CD4-positive, alpha-beta T cell treated with Interleukin-15 for 1 hour (primary cell): ENCODE results near the gene COPE.
"Not testable (repeated sequence)": the region's sequence is repeated elsewhere in the genome, so short reads cannot be mapped to it uniquely, and the experiment has no call there.

ENCODE experiments used
- DNase-seq: peaks from one replicate; pipeline ENCODE4 v3.0.0-alpha.2; 2020

COPE gene

DNA sequence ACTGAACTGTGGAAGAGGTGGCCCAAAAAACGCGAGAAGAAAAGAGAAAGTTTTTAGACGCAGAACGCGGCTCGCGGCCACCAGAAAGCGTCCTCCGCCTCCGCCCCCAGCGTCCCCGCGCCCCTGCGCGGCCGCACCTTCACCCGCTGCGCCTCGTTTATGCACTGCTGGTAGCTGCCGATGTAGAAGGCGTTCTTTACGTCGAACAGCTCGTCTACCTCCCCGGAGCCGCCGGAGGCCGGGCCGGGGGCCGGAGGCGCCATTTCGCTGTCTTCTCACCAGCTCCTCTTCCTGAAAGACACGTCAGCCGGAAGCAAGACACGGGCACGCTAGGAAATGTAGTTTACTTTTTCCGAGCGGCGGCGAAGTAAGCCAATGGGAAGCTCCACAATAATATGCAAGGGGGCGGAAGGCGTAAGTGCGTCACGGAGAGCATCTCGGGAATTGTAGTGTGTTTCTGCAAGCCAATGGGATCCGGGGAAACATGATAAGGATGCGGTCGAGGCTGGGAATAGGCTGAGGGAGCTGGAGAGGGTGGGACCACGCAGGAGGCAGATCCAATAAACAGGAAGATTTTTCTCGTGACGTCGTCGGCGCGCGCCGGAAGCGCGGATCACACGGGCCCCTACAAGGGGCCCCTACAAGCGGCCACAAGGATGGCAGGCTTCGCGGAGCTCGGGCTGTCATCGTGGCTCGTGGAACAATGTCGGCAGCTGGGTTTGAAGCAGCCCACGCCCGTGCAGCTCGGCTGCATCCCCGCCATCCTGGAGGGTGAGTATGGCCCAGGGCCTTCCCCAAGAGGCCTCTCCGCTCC lies at the start of gene COPE, which contains the start of gene DDX49:
TSS of gene COPE (minus strand) at position 302 of the 814 bp plus-strand sequence. CDS start at position 263, 39 bp downstream.
TSS of gene DDX49 (plus strand) at position 630 of the 814 bp plus-strand sequence. CDS start at position 657, 27 bp downstream.
- peak; percentile 99 for DNase-seq

DNA sequence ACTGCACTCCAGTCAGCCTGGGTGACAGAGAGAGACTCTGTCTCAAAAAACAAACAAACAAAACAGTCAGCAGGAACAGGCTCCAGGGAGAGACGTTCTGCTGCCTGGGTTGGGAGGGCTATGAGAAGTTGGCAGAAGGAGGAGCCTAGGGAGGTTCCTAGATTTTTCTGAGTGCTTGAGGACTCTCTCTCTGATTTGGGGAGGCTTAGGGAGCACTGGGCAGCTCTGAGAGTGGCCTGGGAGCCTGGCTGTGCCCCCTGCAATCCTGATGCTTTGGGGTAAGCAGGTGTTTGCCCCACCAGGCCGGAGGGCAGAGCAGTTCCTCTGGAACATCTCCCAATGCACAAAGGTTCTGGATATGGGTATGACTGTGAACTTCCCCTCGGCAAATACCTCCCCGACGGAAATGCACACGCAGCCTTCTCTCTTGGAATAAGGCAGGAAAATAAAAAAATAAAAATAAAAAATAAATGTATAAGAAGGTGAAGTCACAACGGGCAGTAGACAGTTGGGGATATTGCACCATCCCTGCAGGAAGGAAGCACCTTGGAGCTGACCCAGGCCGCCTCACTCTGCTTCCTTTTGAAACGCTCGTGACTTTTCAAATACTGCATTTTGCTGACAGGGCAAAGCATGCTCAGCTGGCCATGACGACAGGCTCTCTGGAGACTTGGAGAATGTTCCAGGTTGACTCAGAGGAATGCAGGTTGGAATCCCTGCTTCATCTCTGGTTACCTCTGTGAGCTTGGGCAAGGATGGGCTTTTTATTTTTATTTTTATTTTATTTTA lies 48.4 kb upstream of the COPE start:
- peak; percentile 52 for DNase-seq

DNA sequence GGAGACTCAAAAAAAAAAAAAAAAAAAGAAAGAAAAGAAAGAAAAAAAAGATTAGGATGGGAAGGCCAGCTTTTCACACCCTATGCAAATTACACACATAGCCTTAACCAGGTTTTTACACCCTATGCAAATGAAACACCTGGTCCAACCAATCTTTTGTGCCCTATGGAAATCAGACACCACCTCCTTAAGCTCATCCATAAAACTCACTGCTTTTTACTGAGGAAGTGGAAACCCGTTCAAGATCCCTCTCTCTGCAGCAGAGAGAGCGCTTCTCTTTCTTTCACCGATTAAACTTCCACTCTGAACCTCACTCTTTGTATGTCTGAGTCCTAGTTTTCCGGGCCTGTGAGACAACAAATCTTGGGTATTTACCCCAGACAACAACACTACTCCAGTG lies 47.1 kb upstream of the COPE start:
- DNase-seq: no peak

DNA sequence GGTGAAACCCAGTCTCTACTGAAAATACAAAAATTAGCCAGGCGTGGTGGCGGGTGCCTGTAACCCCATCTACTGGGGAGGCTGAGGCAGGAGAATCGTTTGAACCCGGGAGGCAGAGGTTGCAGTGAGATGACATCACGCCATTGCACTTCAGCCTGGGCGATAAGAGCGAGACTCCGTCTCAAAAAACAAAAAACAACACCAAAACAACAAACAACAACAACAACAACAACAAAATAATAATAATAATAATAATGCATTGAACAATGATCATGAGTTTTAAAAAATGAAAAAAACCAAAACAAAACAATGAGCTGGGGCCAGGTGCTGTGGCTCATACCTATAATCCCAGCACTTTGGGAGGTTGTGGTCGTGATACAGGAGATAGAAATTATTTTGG lies 44.9 kb upstream of the COPE start:
- no peak for DNase-seq

DNA sequence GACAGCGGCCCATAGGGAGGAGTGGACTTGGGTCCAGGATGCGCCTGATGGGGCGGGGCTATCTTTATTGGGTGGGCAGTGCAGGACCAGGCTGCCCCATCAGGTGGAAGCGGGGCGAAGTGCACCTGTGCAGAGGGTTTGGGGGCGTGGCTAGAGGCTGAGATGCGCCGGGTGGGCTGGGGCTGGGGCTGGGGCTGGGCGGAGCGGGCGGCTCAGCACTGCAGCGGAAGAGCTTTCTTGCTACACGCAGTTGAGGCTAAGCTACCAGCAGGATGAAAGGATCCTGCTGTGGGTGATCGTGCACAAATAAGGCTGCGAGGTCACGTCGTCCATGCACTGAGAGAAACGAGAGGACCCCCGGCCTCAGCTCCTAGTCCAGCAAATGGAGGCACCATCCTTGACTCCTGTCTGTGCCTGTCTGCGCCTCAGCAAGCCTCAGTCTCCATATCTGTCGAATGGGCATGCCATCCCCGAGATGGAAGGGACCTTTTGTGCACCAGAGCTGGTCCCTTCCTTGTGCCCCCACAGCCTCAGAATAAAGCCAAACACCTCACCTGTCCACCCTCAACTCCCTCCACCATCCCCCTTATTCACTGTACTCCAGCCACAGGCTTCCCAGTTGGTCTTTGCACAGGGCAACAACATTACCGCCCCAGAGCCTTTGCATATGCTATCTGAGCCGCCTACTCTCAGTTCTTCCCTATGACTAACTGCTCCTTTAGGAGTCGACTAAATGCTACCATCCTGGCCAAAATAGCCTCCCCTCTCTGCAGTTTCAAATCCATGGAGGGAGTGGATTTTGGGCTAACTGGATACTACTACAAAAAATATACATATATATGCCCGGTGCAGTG lies 42.8 kb upstream of the COPE start:
- no peak for DNase-seq

DNA sequence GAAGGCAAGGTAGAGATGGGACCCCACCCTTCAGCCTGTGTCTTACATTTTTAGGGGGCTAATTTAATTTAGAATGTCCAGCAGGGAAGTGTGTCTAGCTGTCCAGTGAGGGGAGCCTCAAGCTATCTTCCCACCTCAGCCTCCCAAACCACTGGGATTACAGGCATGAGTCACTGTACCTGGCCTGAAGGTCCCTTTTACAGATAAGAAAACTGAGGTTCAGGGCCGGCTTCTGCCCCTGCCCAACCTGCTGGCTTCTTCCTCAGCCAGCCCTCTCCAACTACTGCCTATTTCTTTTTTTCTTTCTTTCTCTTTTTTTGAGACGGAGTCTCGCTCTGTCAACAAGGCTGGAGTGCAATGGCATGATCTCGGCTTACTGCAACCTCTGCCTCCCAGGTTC lies 41.2 kb upstream of the COPE start:
- DNase-seq: no peak

DNA sequence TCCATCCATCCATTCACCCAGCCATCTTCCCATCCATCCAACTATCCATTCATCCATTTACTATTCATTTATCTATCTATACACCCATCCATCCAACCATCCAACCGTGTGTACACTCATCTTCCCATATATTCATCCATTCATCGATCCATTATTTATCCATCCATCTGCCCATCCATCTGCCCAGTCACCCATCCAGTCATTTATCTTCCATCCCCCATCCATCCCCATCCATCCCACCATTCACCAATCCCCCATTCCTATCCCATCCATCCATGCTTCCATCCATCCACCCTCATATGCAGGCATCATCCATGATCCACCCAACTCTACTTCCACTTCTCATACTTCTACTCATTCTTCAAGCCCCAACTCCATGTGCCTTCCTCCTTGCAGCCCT lies 35.9 kb upstream of the COPE start:
- DNase-seq: no peak

DNA sequence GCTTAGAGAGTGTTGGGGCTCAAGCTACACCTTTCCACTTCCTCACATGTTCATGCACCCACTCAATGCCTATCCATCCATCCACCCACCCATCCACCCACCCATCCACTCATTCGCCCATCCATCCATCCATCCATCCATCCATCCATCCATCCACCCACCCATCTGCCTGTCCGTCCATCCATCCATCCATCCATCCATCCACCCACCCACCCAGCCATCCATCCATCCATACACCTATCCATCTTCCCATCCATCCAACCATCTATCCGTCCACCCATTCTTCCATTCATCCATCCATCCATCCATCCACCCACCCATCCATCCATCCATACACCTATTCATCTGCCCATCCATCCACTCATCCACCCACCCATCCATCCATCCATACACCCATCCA lies 34.9 kb upstream of the COPE start:
- DNase-seq: no peak

DNA sequence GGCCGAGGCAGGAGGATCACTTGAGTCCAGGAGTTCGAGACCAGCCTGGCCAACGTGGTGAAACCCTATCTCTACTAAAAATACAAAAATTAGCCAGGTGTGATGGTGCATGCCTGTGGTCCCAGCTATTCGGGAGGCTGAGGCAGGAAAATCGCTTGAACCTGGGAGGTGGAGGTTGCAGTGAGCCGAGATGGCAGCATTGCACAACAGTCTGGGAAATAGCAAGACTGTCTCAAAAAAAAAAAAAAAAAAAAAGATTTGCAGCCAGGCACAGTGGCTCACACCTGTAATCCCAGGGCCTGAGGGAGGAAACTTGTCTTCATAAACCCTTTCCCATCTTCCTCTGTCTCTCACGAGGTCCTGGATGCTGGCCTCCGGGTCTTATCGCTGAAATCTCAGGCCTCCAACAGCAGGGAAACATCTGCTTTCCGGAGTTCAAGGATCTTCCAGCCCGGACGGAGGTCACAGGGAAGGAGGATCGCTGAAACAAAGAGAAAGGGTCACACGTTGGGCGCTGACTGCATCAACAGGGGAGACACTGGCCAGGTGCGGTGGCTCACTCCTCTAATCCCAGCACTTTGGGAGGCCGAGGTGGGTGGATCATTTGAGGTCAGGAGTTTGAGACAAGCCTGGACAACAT lies 33.3 kb upstream of the COPE start:
- not testable (repeated sequence) for DNase-seq

DNA sequence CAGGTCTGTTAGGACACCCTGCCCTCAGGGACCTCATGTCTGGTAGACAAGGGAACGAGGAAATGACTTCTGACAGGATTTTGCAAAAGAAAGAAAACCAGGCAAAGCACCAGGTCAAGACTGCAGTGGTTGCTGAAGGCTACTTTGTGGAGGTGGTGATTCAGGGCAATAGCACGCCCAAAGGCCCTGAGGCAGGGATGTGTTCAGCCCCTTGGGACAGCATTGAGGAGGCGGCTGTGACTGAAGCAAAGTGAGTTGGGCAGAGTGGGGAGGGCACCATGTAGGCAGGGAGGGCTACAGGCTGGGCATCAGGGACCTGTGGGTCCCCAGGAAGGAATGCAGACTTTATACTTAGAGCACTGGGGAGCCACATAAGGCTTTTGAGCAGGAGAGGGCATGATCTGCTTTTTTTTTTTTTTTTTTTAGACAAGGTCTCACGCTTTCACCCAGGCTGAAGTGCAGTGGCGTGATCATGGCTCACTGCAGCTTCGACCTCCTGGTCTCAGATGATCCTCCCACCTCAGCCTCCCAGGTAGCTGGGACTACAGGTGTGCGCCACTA lies 32.6 kb upstream of the COPE start:
- no peak for DNase-seq

DNA sequence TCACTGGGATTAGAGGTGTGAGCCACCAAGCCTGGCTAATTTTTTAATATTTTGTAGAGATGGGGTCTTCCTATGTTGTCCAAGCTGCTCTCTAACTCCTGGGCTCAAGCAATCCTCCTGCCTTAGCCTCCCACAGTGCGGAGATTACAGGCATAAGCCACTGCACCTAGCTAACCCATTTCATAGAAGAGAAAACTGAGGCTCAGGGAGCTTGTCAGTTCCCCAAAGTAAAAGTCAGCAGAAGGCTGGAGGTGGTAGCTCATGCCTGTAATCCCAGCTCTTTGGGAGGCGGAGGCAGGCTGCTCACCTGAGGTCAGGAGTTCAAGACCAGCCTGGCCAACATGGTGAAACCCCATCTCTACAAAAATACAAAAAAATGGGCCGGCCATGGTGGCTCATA lies 30.7 kb upstream of the COPE start:
- DNase-seq: no peak

DNA sequence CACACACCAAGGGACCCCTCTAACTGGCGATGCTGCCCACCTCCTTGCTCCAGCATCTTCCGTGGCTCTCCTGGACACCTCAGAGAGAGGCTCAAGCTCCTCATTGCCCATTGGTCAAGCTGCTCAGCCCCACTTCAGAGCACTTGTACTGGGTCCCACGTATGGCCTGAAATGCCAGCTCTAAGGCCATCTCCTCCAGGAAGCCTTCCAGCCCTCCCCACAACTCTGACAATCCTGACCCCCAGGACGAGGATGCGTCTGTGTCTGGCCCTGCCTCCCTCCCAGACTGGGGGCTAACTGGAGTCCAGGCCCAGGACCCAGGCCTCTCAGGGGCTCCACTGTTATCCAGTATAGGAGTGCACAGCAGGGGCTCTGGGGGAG lies 29.8 kb upstream of the COPE start:
- no peak for DNase-seq

DNA sequence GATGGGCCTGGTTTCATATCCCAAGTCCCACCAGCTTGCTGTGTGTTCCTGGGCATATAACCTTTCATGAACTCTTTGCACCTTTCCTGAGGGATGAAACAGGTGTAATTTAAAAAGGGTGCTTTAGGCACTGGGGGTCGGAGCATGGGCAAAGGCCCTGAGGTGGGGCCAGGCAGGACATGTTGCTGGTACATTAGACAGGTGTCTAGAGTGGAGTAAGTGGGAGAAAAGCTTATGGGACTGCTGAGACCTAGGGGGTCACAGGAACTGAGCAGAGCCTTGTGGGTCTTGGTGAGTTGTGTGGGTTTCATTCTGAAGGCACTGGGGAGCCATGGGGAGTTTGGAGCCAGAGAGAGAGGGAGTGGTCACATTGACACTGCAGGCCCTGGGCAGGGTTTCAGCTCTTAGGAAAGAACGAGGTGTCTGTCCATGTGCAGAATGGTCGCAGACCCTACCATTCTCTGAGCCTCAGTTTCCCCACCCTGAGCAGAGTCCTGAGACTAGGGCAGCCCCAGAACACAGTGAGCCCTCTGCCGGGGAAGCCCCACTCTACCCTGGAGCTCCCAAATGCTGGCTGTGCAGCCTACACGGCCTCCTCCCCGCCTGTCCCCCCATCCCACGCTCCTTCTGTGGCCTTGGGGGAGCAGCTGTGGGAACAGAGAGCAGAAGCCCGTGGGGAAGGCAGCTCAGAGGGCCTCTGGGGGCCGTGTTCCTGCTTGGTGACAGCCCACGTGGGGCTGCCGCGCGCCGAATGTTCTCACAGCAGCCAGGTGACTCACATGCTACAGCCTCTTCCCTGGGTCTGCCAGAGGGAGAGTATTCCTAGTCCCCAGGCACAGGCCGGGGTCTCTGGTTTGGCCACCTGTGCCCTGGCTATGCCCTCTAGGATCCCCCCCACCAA lies 29.1 kb upstream of the COPE start:
- no peak for DNase-seq

DNA sequence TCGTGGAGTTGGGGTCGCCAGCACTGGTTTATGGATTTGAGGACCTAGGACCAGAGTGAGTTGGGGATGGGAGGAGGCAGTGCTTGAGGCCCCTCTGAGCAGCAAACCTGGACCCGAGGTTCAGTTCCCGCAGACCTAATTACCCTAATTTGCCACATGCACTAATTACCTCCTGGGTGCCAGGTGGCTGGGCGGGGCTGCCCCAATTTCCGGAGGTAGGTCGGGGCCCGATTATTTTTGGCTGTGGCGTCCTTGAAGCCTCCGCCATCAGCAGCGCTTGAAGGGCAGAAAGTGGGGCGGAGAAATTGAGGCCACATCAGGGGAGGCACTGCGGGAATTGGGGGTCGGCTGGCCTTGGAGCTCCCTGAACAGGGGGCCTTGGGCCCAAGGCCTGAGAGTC lies 27.7 kb upstream of the COPE start:
- DNase-seq: no peak

DNA sequence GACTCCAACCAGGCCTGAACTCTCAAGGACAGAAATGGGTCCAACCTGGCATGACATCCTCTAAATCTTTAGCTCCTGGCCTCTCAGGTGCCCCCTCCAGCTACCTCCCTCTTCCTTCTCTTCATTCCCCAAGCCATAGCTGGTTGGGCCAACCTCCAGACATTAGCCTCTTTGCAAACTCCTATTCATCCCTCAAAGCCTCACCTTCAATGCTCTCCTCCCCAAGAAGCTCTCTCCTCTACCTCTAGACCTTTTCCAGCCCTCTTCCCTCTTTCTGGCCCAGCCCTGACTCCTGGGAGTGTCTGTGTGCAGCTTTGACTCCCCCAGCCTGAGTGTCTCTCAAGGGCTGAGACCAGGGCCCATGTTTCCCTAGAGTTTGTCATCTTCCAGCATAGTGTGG lies 27.1 kb upstream of the COPE start:
- no peak for DNase-seq

DNA sequence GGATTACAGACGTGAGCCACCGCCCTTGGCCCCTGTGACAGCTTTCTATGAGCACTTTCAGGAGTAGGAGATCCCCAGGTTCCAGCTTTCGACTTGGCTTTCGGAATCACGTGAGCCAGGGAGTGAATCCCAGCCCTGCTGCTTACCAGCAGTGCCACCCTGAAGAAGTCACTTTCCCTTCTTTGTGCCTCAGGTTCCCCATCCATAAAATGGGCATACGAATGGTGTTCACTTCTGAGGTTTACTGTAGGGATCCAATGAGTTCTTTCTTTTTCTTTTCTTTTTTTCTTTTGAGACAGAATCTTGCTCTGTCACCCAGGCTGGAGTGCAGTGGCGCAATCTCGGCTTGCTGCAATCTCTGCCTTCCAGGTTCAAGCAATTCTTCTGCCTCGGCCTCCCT lies 26.1 kb upstream of the COPE start:
- no peak for DNase-seq

DNA sequence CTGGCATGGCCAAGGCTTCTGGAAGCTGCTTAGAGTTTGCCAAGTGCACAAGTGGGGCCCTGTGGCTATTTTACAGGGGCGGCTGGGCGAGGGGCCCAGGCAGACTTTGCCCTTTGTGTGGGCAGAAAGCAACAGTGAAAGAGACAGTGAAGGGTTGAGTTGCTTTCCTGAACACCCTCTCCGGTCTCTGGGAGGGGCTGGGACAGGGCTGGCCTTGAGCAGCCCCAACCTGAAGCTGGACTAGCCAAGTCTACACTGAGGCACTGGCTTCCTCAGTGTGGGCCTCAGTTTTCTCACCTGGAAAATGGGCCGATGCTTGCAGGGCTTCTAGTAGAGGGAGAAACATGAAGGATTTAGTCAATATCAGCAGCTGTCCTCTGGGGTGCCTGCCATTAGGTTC lies 24.3 kb upstream of the COPE start:
- DNase-seq: no peak

DNA sequence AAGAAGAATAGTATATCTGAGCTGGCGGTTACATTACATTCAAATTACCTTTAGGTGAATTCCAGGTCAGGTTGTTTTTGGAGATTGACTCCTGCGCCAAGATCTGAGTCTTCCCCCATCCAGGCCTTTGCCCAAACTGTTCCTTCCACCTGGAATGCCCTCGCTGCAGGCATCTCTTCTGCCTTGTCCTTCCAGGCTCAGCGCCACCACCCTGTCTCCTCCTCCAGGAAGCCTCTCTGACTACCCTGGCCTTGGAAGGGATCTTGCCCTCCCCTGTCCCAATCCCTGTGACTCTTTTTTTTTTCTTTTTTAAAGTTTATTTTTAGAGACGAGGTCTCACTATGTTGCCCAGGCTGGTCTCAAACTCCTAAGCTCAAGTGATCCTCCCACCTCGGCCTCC lies 23.5 kb upstream of the COPE start:
- DNase-seq: no peak

DNA sequence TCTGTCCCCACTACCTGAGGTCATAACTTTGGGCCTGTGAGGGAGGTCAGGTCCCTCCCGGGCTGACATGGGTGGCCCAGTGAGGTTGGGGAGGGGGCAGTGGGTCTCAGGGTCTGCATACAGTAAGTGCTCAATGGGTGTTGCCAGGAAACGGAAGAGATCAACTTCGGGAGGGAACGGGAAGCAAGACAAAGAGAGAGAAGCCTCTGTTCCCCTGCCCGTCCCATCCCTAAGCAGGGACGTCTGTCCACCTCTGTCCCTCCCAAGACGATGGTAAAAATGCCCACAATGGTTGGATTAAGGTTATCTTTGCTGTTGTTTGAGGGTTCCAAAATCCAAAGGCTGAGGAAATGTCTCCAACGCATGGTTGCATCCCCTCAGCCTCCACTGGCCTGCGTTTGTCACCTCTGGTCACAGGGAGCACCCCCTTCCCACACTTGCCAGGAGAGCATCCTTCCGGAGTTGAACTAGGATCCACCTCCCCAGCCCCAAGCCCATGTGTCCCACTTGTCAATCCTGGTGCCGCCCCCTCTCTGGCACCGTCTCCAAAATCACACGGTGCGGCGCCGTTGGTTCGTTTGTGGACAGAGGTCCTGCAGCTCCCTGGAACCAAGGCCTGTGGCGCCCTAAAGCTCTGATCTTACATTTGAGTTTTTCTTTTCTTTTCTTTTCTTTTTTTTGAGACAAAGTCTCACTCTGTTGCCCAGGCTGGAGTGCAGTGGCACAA lies 22.6 kb upstream of the COPE start:
- DNase-seq: no peak

DNA sequence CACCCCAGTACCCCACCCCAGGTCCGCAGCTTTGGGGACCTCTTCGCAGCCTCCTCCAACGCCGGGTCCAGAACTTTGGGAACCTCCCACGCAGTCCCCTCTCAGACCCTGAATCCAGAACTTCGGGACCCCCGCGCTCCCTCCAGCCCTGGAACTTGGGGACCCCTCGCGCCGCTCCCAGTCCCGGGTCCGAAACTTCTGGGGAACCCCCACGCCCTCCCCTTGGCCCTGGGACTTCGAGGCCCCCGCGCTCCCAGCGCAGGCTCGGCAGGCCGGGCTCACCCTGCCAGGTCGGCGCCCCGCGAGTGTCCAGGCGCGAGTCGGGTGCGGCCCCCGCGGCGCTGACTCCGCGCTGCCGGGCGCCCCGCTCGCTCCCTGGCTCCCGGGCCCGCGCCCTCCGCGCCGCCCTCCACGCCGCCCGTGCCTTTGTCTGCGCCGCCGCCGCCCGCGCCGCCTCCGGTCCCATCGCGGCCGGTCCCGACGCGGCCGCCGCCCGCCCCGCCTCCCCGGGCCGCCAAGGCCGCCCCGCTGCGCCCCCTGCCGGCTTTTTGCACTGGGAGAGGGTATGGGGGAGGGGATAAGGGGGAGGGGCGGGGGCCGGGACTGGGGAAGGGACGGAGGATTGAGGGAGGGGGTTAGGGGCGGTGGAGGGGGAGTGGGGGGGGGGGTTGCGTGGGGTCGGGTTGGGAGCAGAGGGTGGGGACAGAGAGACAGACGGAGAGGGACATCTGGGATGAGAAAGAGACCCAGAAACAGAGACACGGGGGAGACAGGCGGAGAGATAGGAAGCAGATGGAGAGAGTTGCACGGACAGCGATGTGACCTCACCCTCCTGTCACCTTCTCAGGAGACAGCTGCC lies 21.8 kb upstream of the COPE start, which contains the start of gene HOMER3:
TSS of gene HOMER3 (minus strand) at position 449 of the 859 bp plus-strand sequence. CDS start 2,235 bp downstream, outside the sequence.
- DNase-seq: peak; percentile 71
